Endothelial cell of umbilical vein (primary cell): ENCODE results near the gene MYO7B. TPM values are rescaled to one million over a fixed set of nuclear protein-coding genes. Genes with fewer than 3 reads are reported as not detected.

ENCODE experiments used
- BruUV-seq: library from RNA; stranded (reverse); fragments of 400-500 nt; replicated peaks from 2 replicates; lab custom pipeline; 2021; lab: Mats Ljungman, UMichigan
- CTCF ChIA-PET: fragments of 300-600, 350-600 bp; sonication (Branson Sonifier 250); formaldehyde crosslinking; loops from one replicate; lab custom pipeline; 2021; ENCODE audit warnings: antibody characterized with exemption, inconsistent platforms; lab: Charles Lee
- POLR2A ChIA-PET: fragments of 300-600, 350-600 bp; sonication (Branson Sonifier 250); formaldehyde crosslinking; loops from one replicate; lab custom pipeline; 2021; ENCODE audit warnings: antibody characterized with exemption, inconsistent platforms; lab: Charles Lee
- DNase-seq: peaks from one replicate; pipeline ENCODE4 v3.0.0-alpha.2; 2011; ENCODE audit warnings: low read depth, low spot score
- FAIRE-seq: peaks from 2 replicates; lab custom pipeline; 2011; peaks lifted over from hg19 to GRCh38; lab: Jason Lieb, UNC
- H2AFZ ChIP-seq: 2 replicates; pipeline ENCODE4 v1.6.0; 2012; ENCODE audit warnings: low read depth, low read length, control low read depth, inconsistent platforms
- H3K27ac ChIP-seq: 2 replicates; pipeline ENCODE4 v1.5.1; 2011; ENCODE audit warnings: low read depth, mild to moderate bottlenecking, control low read depth, low read length, moderate library complexity; ENCODE audit not compliant: insufficient read depth
- H3K27me3 ChIP-seq, 2 experiments: 2 replicates each; pipeline versions ENCODE4 v1.6.0 to v1.6.1; 2011; ENCODE audit warnings: low read length in 2 of 2, mixed read lengths in 1 of 2; ENCODE audit not compliant: control insufficient read depth in 2 of 2, insufficient read depth in 2 of 2
- H3K36me3 ChIP-seq, 2 experiments: 2 replicates in 1 of 2; 3 replicates in 1 of 2; pipeline ENCODE4 v1.5.1; 2011; ENCODE audit warnings: low read length in 2 of 2, mild to moderate bottlenecking in 1 of 2, moderate library complexity in 1 of 2; ENCODE audit not compliant: control insufficient read depth in 2 of 2, insufficient read depth in 2 of 2; ENCODE audit errors: extremely low read depth in 1 of 2
- H3K4me1 ChIP-seq: 3 replicates; pipeline ENCODE4 v1.5.1; 2011; ENCODE audit warnings: mild to moderate bottlenecking, low read length; ENCODE audit not compliant: control insufficient read depth, insufficient read depth; ENCODE audit errors: extremely low read depth
- H3K4me2 ChIP-seq: 2 replicates; pipeline ENCODE4 v1.6.1; 2011; ENCODE audit warnings: low read length, control low read depth, mixed read lengths; ENCODE audit not compliant: insufficient read depth
- H3K4me3 ChIP-seq, 3 experiments: fragments of 200-600 bp in 1 of 3; sonication (generic), shearing (Covaris generic) in 1 of 3; replicated peaks in 1 of 3; 2 replicates each; pipeline ENCODE4 v1.5.1; 2011 to 2016; ENCODE audit warnings: control low read depth in 3 of 3, low read length in 3 of 3, mild to moderate bottlenecking in 2 of 3, inconsistent platforms in 1 of 3, low read depth in 1 of 3, moderate library complexity in 1 of 3; ENCODE audit not compliant: insufficient read depth in 1 of 3
- H3K79me2 ChIP-seq: 2 replicates; pipeline ENCODE4 v1.6.0; 2012; ENCODE audit warnings: low read length, inconsistent platforms; ENCODE audit not compliant: control insufficient read depth, insufficient read depth
- H3K9ac ChIP-seq: replicated peaks from 2 replicates; pipeline ENCODE3; 2011; ENCODE audit warnings: low read length, control low read depth; ENCODE audit not compliant: insufficient read depth; ENCODE audit errors: extremely low read depth
- H3K9me1 ChIP-seq: replicated peaks from 3 replicates; pipeline ENCODE4 v1.6.0; 2011; ENCODE audit warnings: mild to moderate bottlenecking, low read length; ENCODE audit not compliant: control insufficient read depth, insufficient read depth; ENCODE audit errors: extremely low read depth
- H3K9me3 ChIP-seq: replicated peaks from 2 replicates; pipeline ENCODE4 v1.5.1; 2012; ENCODE audit warnings: low read length, inconsistent platforms; ENCODE audit not compliant: control insufficient read depth, insufficient read depth
- H4K20me1 ChIP-seq: replicated peaks from 2 replicates; pipeline ENCODE3; 2011; ENCODE audit warnings: mild to moderate bottlenecking, low read length; ENCODE audit not compliant: control insufficient read depth, insufficient read depth; ENCODE audit errors: extremely low read depth
- CTCF ChIP-seq, 2 donors: IDR thresholded peaks; 1 replicate in 1 of 2; 2 replicates in 1 of 2; pipeline ENCODE4 v1.5.1; 2011; ENCODE audit warnings: low read length in 2 of 2, mild to moderate bottlenecking in 2 of 2, moderate library complexity in 2 of 2, control low read depth in 1 of 2, inconsistent platforms in 1 of 2, low read depth in 1 of 2; ENCODE audit not compliant: insufficient read depth in 1 of 2; ENCODE audit errors: extremely low read depth in 1 of 2
- EZH2 ChIP-seq: IDR thresholded peaks from 2 replicates; pipeline ENCODE4 v1.6.1; 2012; ENCODE audit warnings: borderline replicate concordance, low read depth, mild to moderate bottlenecking, moderate library complexity, low read length, inconsistent platforms; ENCODE audit not compliant: severe bottlenecking
- FOS ChIP-seq: IDR thresholded peaks from 2 replicates; pipeline ENCODE4 v1.6.1; 2011; ENCODE audit warnings: mild to moderate bottlenecking, low read length, moderate library complexity, borderline replicate concordance; ENCODE audit not compliant: insufficient read depth
- GATA2 ChIP-seq: IDR thresholded peaks from 2 replicates; pipeline ENCODE4 v1.7.0; 2011; ENCODE audit warnings: low read depth, mild to moderate bottlenecking, moderate library complexity, mixed read lengths, low read length; ENCODE audit not compliant: insufficient read length, insufficient read depth
- JUN ChIP-seq: IDR thresholded peaks from 2 replicates; pipeline ENCODE4 v1.6.1; 2011; ENCODE audit warnings: borderline replicate concordance, low read depth; ENCODE audit not compliant: insufficient read length, insufficient read depth
- MAX ChIP-seq: IDR thresholded peaks from 2 replicates; pipeline ENCODE4 v1.6.1; 2011; ENCODE audit not compliant: insufficient read depth, insufficient read length
- MYC ChIP-seq: IDR thresholded peaks from one replicate; pipeline ENCODE4 v1.6.1; 2011; ENCODE audit warnings: mild to moderate bottlenecking, low read depth, low read length
- POLR2A ChIP-seq: IDR thresholded peaks from 2 replicates; pipeline ENCODE4 v1.6.1; 2012; ENCODE audit warnings: low read depth, mild to moderate bottlenecking, control low read depth, low read length
- POLR2AphosphoS5 ChIP-seq: IDR thresholded peaks from 2 replicates; pipeline ENCODE4 v1.6.1; 2012; ENCODE audit warnings: low read depth, mild to moderate bottlenecking, control low read depth, low read length, moderate library complexity; ENCODE audit not compliant: insufficient read depth
- dilution Hi-C: fragments of 300-500 bp; cut with MboI; formaldehyde crosslinking; loops from one replicate; pipeline ENCODE4 v1.15.0; 2019; ENCODE audit warnings: low sequenced_read_pairs; ENCODE audit not compliant: extremely low pct_ligation_motif_present
- intact Hi-C: fragments of 100-400 bp; cut with micrococcal nuclease; formaldehyde crosslinking; loops from one replicate; pipeline ENCODE4 v1.10.0; 2022
- polyA plus RNA-seq, 4 experiments: library from polyadenylated mRNA; depleted of rRNA in 3 of 4; stranded (reverse) in 3 of 4; unstranded in 1 of 4; fragments of >200 nt; gene quantifications; 2 replicates each; pipeline versions ENCODE4 v1.2.1 to v1.2.3, GENCODE V29; 2011 to 2012; ENCODE audit warnings: missing spikeins in 1 of 4
- total RNA-seq: library from RNA; stranded (reverse); gene quantifications from 2 replicates; pipeline ENCODE4 v1.2.3, GENCODE V29; 2021

The MYO7B gene
- total and polyA plus RNA-seq, 2 donors (not counting 3 experiments of a cell fraction or from before 2014, with no cell fraction given) = 0.17 TPM; not detected in 1

- Histone ChIP-seq H2AFZ (no peak overlapping the region), H3K36me3 (peaks cover 0 to 3% of the 10 kb centered on the region in 2 experiments), H4K20me1 (no peaks in the 10 kb centered on the region), H3K4me2 (no peak overlapping the region), H3K27me3 (no peaks in the 10 kb centered on the region), H3K9me3 (no peaks in the 10 kb centered on the region), H3K9ac (no peak overlapping the region), H3K27ac (peak overlapping the region; percentile 5), H3K79me2 (no peaks in the 10 kb centered on the region), H3K4me3 (no peak overlapping the region), H3K4me1 (peaks cover 55% of the 10 kb centered on the region), H3K9me1 (no peaks in the 10 kb centered on the region)
- FAIRE-seq (no peak), DNase-seq (no peak)
- no peak for TF ChIP-seq CTCF (IDR thresholded peaks at IDR 0.05; ENCODE audit: extremely low read depth in 1 of 2, insufficient read depth in 1 of 2, low read depth in 1 of 2, low read length in 2 of 2)
- no peak for TF ChIP-seq MYC
- TF ChIP-seq EZH2 = no peak
- dilution Hi-C loops = no loop called here
- BruUV-seq = no TSS peak
- ChIA-PET CTCF (interaction anchor here (1.3 to 6.9 kb wide), 5 partner anchors 13 to 69 kb away, joined by 4 to 37 read pairs (median 7); partner anchors contain the start of gene LIMS2), POLR2A (no interaction called here)
- intact Hi-C loops = no loop called here
Observed at GRCh38 chr2:127660291-127660578, 124.8 kb downstream of the MYO7B start.

- BruUV-seq = no TSS peak
- no peaks in the 10 kb centered on the region for H4K20me1 ChIP-seq
- H3K27me3 ChIP-seq = no peaks in the 10 kb centered on the region
- H3K9ac ChIP-seq = no peak overlapping the region
- ChIA-PET CTCF (interaction anchor here (1.3 to 6.9 kb wide), 3 partner anchors 9 to 70 kb away, joined by 3 to 37 read pairs (median 6); no protein-coding TSS in a partner anchor), POLR2A (no interaction called here)
- H3K9me3 ChIP-seq = no peaks in the 10 kb centered on the region
- peaks cover 55% of the 10 kb centered on the region for H3K4me1 ChIP-seq
- TF ChIP-seq POLR2A (no peak), JUN (no peak), CTCF (IDR thresholded peaks at IDR 0.05; ENCODE audit: extremely low read depth in 1 of 2, insufficient read depth in 1 of 2, low read depth in 1 of 2, low read length in 2 of 2) (no peak), POLR2AphosphoS5 (no peak), MAX (no peak), EZH2 (no peak), GATA2 (no peak), MYC (no peak), FOS (no peak)
- H3K4me2 ChIP-seq = no peak overlapping the region
- no peaks in the 10 kb centered on the region for H3K79me2 ChIP-seq
- no peak overlapping the region for H2AFZ ChIP-seq
- H3K27ac ChIP-seq = peak overlapping the region; percentile 35
- DNase-seq (no peak), FAIRE-seq (peak; percentile 43)
- intact Hi-C loops = no loop called here
- dilution Hi-C loops = no loop called here
- peaks cover 0 to 3% of the 10 kb centered on the region in 2 experiments for H3K36me3 ChIP-seq
- no peak overlapping the region for H3K4me3 ChIP-seq
- H3K9me1 ChIP-seq = no peaks in the 10 kb centered on the region
Observed at GRCh38 chr2:127661072-127661649, 125.7 kb downstream of the MYO7B start.
